Measurements from ENCODE around the gene ALPK3. TPM values are rescaled to one million over a fixed set of nuclear protein-coding genes. Genes with fewer than 3 reads are reported as not detected.

ALPK3 gene
- total RNA-seq, 6 donors from 2014 or later: 7.9 to 36.4 (median 13.0) TPM

DNA sequence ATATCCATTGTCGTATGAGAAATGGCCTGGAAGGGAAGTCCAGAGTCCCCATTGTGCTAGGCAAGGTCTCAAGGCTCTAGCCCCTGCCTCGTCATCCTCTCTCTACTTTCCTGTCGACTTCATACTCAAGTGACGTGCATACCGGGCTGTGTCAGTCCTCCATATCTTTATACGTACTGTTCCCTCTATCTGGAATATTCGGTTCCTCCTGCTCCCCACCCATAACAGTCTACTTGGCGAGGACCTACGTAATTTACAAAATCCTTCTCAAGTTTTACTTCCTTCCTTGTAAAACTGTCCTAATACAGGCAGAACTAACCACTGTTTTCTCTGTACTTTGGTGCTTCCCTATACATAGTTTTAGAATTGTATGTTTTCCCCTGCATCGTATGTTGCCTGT lies 2.2 kb upstream of the ALPK3 start:
- WGBS, 2 donors: 78 to 83% methylated on average over 10 of the region's 10 CpGs

DNA sequence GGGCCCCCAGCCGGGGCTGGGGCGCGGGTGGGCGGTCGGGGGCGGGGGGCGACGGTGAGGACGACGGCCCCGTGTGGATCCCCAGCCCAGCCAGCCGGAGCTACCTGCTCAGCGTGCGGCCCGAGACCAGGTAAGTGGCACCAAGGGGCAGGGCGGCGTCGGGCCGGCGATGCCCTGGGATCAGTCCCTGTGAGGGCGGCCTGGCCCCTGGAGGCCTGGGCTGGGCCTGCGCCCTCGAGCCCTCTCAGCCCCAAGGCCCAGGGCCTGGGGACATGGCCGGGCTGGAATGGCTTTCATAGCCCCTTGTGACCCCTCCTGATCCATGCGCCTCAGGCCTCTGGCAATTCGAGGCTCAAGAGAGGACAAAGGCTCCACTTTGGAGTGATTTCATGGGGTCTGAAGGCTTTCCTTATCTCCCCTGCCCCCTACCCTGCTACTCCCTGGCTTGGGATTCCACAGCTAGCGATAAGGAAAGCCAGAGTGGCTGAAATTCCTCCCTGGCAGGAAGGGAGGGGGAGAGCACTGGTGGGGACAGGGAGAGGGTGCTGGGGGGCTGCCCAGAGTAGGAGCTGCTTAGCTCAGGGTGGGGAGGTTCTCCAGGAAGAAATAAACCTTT lies 418 bp downstream of the ALPK3 start:
- H3K9me3 ChIP-seq: no peaks in the 10 kb centered on the region
- no peaks in the 10 kb centered on the region for H3K36me3 ChIP-seq
- TF ChIP-seq POLR2AphosphoS5 (IDR thresholded peaks at IDR 0.05): no peak
- TF ChIP-seq, protein P1, sequence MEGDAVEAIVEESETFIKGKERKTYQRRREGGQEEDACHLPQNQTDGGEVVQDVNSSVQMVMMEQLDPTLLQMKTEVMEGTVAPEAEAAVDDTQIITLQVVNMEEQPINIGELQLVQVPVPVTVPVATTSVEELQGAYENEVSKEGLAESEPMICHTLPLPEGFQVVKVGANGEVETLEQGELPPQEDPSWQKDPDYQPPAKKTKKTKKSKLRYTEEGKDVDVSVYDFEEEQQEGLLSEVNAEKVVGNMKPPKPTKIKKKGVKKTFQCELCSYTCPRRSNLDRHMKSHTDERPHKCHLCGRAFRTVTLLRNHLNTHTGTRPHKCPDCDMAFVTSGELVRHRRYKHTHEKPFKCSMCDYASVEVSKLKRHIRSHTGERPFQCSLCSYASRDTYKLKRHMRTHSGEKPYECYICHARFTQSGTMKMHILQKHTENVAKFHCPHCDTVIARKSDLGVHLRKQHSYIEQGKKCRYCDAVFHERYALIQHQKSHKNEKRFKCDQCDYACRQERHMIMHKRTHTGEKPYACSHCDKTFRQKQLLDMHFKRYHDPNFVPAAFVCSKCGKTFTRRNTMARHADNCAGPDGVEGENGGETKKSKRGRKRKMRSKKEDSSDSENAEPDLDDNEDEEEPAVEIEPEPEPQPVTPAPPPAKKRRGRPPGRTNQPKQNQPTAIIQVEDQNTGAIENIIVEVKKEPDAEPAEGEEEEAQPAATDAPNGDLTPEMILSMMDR (IDR thresholded peaks at IDR 0.05): peak in 1 of 6 experiments; percentile 29
- 78 to 87% methylated on average over 4 of the region's 27 CpGs for WGBS, 2 donors
- H3K4me3 ChIP-seq: peak overlapping the region in 3 of 4 donors; percentile 28 to 49 (median 47)
- ATAC-seq (ENCODE audit: low FRiP score in 2 of 2) (peak; percentile 12 to 59), DNase-seq (no peak)
- H3K4me1 ChIP-seq: peaks cover 32 to 53% (median 35%) of the 10 kb centered on the region in 4 donors
- peak overlapping the region; percentile 79 to 84 (median 80) for H3K27ac ChIP-seq
- no peaks in the 10 kb centered on the region for H3K27me3 ChIP-seq

More for the DNA sequence above, 2.2 kb upstream of the ALPK3 start:
- Histone ChIP-seq H3K27me3 (no peaks in the 10 kb centered on the region), H3K9me3 (no peaks in the 10 kb centered on the region), H3K36me3 (no peaks in the 10 kb centered on the region), H3K4me1 (peaks cover 24 to 34% (median 31%) of the 10 kb centered on the region in 4 donors), H3K4me3 (no peak overlapping the region), H3K27ac (peak overlapping the region in 1 of 4 donors; percentile 30)
- DNase-seq (no peak), ATAC-seq (ENCODE audit: low FRiP score in 2 of 2) (peak in 1 of 2 donors; percentile 43)
- TF ChIP-seq, protein P1 (IDR thresholded peaks at IDR 0.05): no peak
- no peak for TF ChIP-seq EP300 (IDR thresholded peaks at IDR 0.05)
- TF ChIP-seq POLR2AphosphoS5 (IDR thresholded peaks at IDR 0.05): no peak
- TF ChIP-seq POLR2A (IDR thresholded peaks at IDR 0.05): no peak

DNA sequence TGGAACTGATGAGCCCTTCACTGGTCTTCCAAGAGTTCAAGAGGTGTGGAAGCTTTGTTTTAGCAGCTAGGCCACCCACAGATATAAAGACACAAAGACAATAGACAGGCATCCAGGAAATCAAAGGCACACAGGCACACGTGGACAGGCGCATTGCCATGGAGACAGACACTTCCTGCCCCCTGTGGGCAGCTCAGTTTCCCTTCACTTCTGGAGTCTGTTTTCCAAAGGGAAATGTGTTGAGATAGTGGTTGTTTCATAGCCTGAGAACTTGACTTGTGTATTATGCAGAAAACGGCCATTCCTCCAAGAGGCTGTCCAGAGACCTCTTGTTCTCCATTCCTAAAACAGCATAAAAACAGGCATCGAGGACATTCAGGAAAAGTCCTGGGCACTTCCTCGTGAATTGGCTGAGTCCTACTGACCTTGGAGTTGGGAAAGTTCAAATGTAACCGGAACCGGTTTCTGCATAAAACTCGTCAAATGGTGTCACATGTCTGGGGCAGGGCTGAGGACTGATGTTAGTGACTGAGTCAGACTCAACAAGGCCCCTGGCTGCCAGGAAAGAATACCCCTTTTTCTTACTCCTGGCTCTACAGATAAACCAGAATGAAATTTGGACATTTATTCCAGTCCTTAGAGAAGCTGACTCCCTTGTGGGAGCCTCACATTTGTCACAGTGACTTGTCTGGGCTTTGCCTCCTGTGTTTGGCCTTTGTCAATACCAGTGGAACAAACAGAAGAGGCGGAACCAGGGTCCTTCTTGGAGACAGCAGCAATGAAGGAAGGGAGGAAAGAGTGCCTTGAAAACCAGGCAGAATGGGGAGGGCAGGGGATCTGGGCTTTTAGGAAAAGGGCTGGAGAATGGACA lies 1.3 kb downstream of the ALPK3 start:
- Histone ChIP-seq H3K27me3 (no peaks in the 10 kb centered on the region), H3K4me1 (peaks cover 37 to 61% (median 41%) of the 10 kb centered on the region in 4 donors), H3K9me3 (no peaks in the 10 kb centered on the region), H3K36me3 (no peaks in the 10 kb centered on the region), H3K4me3 (peak overlapping the region in 2 of 4 donors; percentile 47 to 49), H3K27ac (peak overlapping the region; percentile 79 to 84 (median 80))
- 39 to 60% methylated on average over 9 of the region's 9 CpGs for WGBS, 2 donors
- ATAC-seq (ENCODE audit: low FRiP score in 2 of 2) (peak in 1 of 2 donors; percentile 40), DNase-seq (no peak)
- TF ChIP-seq POLR2AphosphoS5 (IDR thresholded peaks at IDR 0.05) (peak in 1 of 2 donors; percentile 18), POLR2A (IDR thresholded peaks at IDR 0.05) (no peak)
- TF ChIP-seq, protein P1 (IDR thresholded peaks at IDR 0.05): peak in 1 of 6 experiments; percentile 9

GRCh38 chr15:84819291-84819768 lies 2.2 kb downstream of the ALPK3 start:
- H3K36me3 ChIP-seq: no peaks in the 10 kb centered on the region
- no peak for TF ChIP-seq POLR2A (IDR thresholded peaks at IDR 0.05)
- no peak for TF ChIP-seq POLR2AphosphoS5 (IDR thresholded peaks at IDR 0.05)
- TF ChIP-seq EP300 (IDR thresholded peaks at IDR 0.05): no peak
- TF ChIP-seq, protein P1 (IDR thresholded peaks at IDR 0.05): no peak
- DNase-seq (no peak), ATAC-seq (ENCODE audit: low FRiP score in 2 of 2) (no peak)
- H3K27me3 ChIP-seq: no peaks in the 10 kb centered on the region
- H3K27ac ChIP-seq: peak overlapping the region; percentile 79 to 84 (median 80)
- no peaks in the 10 kb centered on the region for H3K9me3 ChIP-seq
- H3K4me3 ChIP-seq: no peak overlapping the region
- H3K4me1 ChIP-seq: peaks cover 37 to 66% (median 41%) of the 10 kb centered on the region in 4 donors
- WGBS, 2 donors: 49% methylated on average over 3 of the region's 3 CpGs; no CpG with 5 or more reads in 1 of the 2 donors
